Immature natural killer cell (primary cell): Measurements from ENCODE around the gene TUBGCP6. TPM values are rescaled to one million over a fixed set of nuclear protein-coding genes. Genes with fewer than 3 reads are reported as not detected.

Experiments used
- DNase-seq, 3 donors: peaks; one replicate each; pipeline ENCODE4 v3.0.0; 2022; ENCODE audit warnings: mixed read lengths in 1 of 3
- H3K27ac Mint-ChIP-seq, 6 donors: one replicate each; pipeline ENCODE4 v1.8.0; 2020; ENCODE audit warnings: mixed read lengths in 6 of 6, mild to moderate bottlenecking in 5 of 6, inconsistent platforms in 4 of 6, moderate library complexity in 3 of 6
- H3K27me3 Mint-ChIP-seq, 3 donors: one replicate each; pipeline ENCODE4 v1.8.0; 2020 to 2021; ENCODE audit warnings: low read depth in 3 of 3, mild to moderate bottlenecking in 3 of 3, mixed read lengths in 3 of 3, moderate library complexity in 3 of 3, inconsistent platforms in 1 of 3
- H3K36me3 Mint-ChIP-seq, 3 donors: one replicate each; pipeline ENCODE4 v1.8.0; 2020; ENCODE audit warnings: mixed read lengths in 3 of 3, inconsistent platforms in 2 of 3, mild to moderate bottlenecking in 2 of 3
- H3K4me1 Mint-ChIP-seq, 2 donors: one replicate each; pipeline ENCODE4 v1.8.0; 2020; ENCODE audit warnings: inconsistent platforms in 2 of 2, mild to moderate bottlenecking in 2 of 2, mixed read lengths in 2 of 2, moderate library complexity in 1 of 2
- H3K4me3 Mint-ChIP-seq, 5 donors: one replicate each; pipeline ENCODE4 v1.8.0; 2020; ENCODE audit warnings: mild to moderate bottlenecking in 5 of 5, mixed read lengths in 5 of 5, inconsistent platforms in 3 of 5, moderate library complexity in 3 of 5
- H3K9me3 Mint-ChIP-seq, 6 donors: one replicate each; pipeline ENCODE4 v1.8.0; 2020; ENCODE audit warnings: mild to moderate bottlenecking in 6 of 6, mixed read lengths in 6 of 6, inconsistent platforms in 4 of 6, moderate library complexity in 3 of 6
- polyA plus RNA-seq, 3 donors: library from polyadenylated mRNA; unstranded; fragments of 300-500 nt; fragmentation: Illumina TruSeq; gene quantifications; one replicate each; pipeline ENCODE4 v1.2.3, GENCODE V29; 2021

TUBGCP6 gene
- polyA plus RNA-seq, 3 donors from 2014 or later: 5.2 to 18.0 (median 12.4) TPM

- no peak for DNase-seq
- Mint-ChIP-seq H3K9me3 (no peaks in the 10 kb centered on the region), H3K36me3 (peaks cover 0 to 3% (median 0%) of the 10 kb centered on the region in 3 donors), H3K27ac (no peak overlapping the region), H3K4me1 (peaks cover 11 to 14% of the 10 kb centered on the region in 2 donors), H3K4me3 (no peak overlapping the region), H3K27me3 (peaks cover 3 to 8% (median 6%) of the 10 kb centered on the region in 3 donors)
Measured at GRCh38 chr22:50197000-50197800, 47.6 kb downstream of the TUBGCP6 start.

GRCh38 chr22:50196256-50196655 is 48.6 kb downstream of the TUBGCP6 start:
- H3K27ac Mint-ChIP-seq: no peak overlapping the region
- H3K4me3 Mint-ChIP-seq: no peak overlapping the region
- DNase-seq: no peak

GRCh38 chr22:50194037-50194805 is 50.6 kb downstream of the TUBGCP6 start:
- Mint-ChIP-seq H3K4me3 (no peak overlapping the region), H3K27me3 (peaks cover 15 to 25% (median 24%) of the 10 kb centered on the region in 3 donors), H3K9me3 (no peaks in the 10 kb centered on the region), H3K36me3 (peaks cover 0 to under 1% (median 0%) of the 10 kb centered on the region in 3 donors), H3K4me1 (peaks cover 32% of the 10 kb centered on the region in 2 donors), H3K27ac (peak overlapping the region in 3 of 6 donors; percentile 7 to 76 (median 62))
- peak in 2 of 3 donors; percentile 43 to 62 for DNase-seq

More at GRCh38 chr22:50196256-50196655, 48.6 kb downstream of the TUBGCP6 start:
- no peaks in the 10 kb centered on the region for H3K9me3 Mint-ChIP-seq
- H3K27me3 Mint-ChIP-seq: peaks cover 9 to 12% (median 10%) of the 10 kb centered on the region in 3 donors
- H3K4me1 Mint-ChIP-seq: peaks cover 14 to 18% of the 10 kb centered on the region in 2 donors
- H3K36me3 Mint-ChIP-seq: peaks cover 0 to 3% (median 0%) of the 10 kb centered on the region in 3 donors

GRCh38 chr22:50193621-50194020 is 51.2 kb downstream of the TUBGCP6 start:
- no peak overlapping the region for H3K4me3 Mint-ChIP-seq
- no peak for DNase-seq
- H3K9me3 Mint-ChIP-seq: no peaks in the 10 kb centered on the region
- peaks cover 34 to 37% of the 10 kb centered on the region in 2 donors for H3K4me1 Mint-ChIP-seq
- H3K36me3 Mint-ChIP-seq: no peaks in the 10 kb centered on the region
- peaks cover 16 to 25% (median 24%) of the 10 kb centered on the region in 3 donors for H3K27me3 Mint-ChIP-seq
- H3K27ac Mint-ChIP-seq: peak overlapping the region in 2 of 6 donors; percentile 14 to 100

- H3K4me3 Mint-ChIP-seq: peak overlapping the region; percentile 81 to 91 (median 89)
- H3K4me1 Mint-ChIP-seq: peaks cover 35 to 44% of the 10 kb centered on the region in 2 donors
- peaks cover 21 to 25% (median 25%) of the 10 kb centered on the region in 3 donors for H3K27me3 Mint-ChIP-seq
- DNase-seq: no peak
- H3K9me3 Mint-ChIP-seq: no peaks in the 10 kb centered on the region
- no peaks in the 10 kb centered on the region for H3K36me3 Mint-ChIP-seq
- H3K27ac Mint-ChIP-seq: peak overlapping the region; percentile 99 to 100 (median 100)
Measured at GRCh38 chr22:50192436-50193204, 52.2 kb downstream of the TUBGCP6 start.

GRCh38 chr22:50190941-50191741 is 53.7 kb downstream of the TUBGCP6 start:
- Mint-ChIP-seq H3K4me1 (peaks cover 48 to 55% of the 10 kb centered on the region in 2 donors), H3K36me3 (no peaks in the 10 kb centered on the region), H3K9me3 (no peaks in the 10 kb centered on the region), H3K27ac (peak overlapping the region; percentile 99 to 100 (median 100)), H3K27me3 (peaks cover 29 to 32% (median 31%) of the 10 kb centered on the region in 3 donors), H3K4me3 (peak overlapping the region; percentile 81 to 91 (median 89))
- DNase-seq: peak; percentile 87 to 90 (median 90)

GRCh38 chr22:50190182-50190940 is 54.5 kb downstream of the TUBGCP6 start:
- H3K36me3 Mint-ChIP-seq: no peaks in the 10 kb centered on the region
- no peaks in the 10 kb centered on the region for H3K9me3 Mint-ChIP-seq
- H3K4me1 Mint-ChIP-seq: peaks cover 48 to 57% of the 10 kb centered on the region in 2 donors
- H3K4me3 Mint-ChIP-seq: peak overlapping the region; percentile 81 to 91 (median 89)
- peak; percentile 81 to 85 (median 84) for DNase-seq
- H3K27me3 Mint-ChIP-seq: peaks cover 26 to 32% (median 32%) of the 10 kb centered on the region in 3 donors
- H3K27ac Mint-ChIP-seq: peak overlapping the region; percentile 99 to 100 (median 100)

GRCh38 chr22:50189849-50190181 is 55.0 kb downstream of the TUBGCP6 start:
- Mint-ChIP-seq H3K27ac (peak overlapping the region; percentile 99 to 100 (median 100)), H3K27me3 (peaks cover 26 to 33% (median 32%) of the 10 kb centered on the region in 3 donors), H3K4me3 (peak overlapping the region; percentile 81 to 91 (median 89)), H3K4me1 (peaks cover 48 to 58% of the 10 kb centered on the region in 2 donors), H3K9me3 (no peaks in the 10 kb centered on the region), H3K36me3 (no peaks in the 10 kb centered on the region)
- DNase-seq: no peak

- no peak for DNase-seq
- Mint-ChIP-seq H3K4me1 (peaks cover 48 to 59% of the 10 kb centered on the region in 2 donors), H3K9me3 (no peaks in the 10 kb centered on the region), H3K4me3 (peak overlapping the region; percentile 56 to 91 (median 89)), H3K27ac (peak overlapping the region; percentile 99 to 100 (median 100)), H3K27me3 (peaks cover 26 to 33% (median 32%) of the 10 kb centered on the region in 3 donors), H3K36me3 (no peaks in the 10 kb centered on the region)
Measured at GRCh38 chr22:50189184-50189848, 55.5 kb downstream of the TUBGCP6 start.

GRCh38 chr22:50188356-50188755 is 56.5 kb downstream of the TUBGCP6 start:
- Mint-ChIP-seq H3K4me1 (peaks cover 48 to 61% of the 10 kb centered on the region in 2 donors), H3K36me3 (no peaks in the 10 kb centered on the region), H3K27ac (peak overlapping the region; percentile 96 to 100 (median 100))

GRCh38 chr22:50186761-50187523 is 57.9 kb downstream of the TUBGCP6 start:
- Mint-ChIP-seq H3K4me1 (peaks cover 41 to 52% of the 10 kb centered on the region in 2 donors), H3K27ac (peak overlapping the region; percentile 91 to 100 (median 99)), H3K4me3 (peak overlapping the region; percentile 93 to 98 (median 95)), H3K9me3 (no peaks in the 10 kb centered on the region), H3K27me3 (peaks cover 26 to 33% (median 32%) of the 10 kb centered on the region in 3 donors), H3K36me3 (no peaks in the 10 kb centered on the region)
- peak; percentile 52 to 68 (median 66) for DNase-seq

More at GRCh38 chr22:50188356-50188755, 56.5 kb downstream of the TUBGCP6 start:
- DNase-seq: no peak
- Mint-ChIP-seq H3K9me3 (no peaks in the 10 kb centered on the region), H3K27me3 (peaks cover 26 to 33% (median 32%) of the 10 kb centered on the region in 3 donors), H3K4me3 (peak overlapping the region; percentile 21 to 89 (median 33))
